ENCODE measurements around the gene PRRG1.
"Not testable (repeated sequence)": the region's sequence is repeated elsewhere in the genome, so short reads cannot be mapped to it uniquely, and the experiment has no call there.

Gene PRRG1

DNA sequence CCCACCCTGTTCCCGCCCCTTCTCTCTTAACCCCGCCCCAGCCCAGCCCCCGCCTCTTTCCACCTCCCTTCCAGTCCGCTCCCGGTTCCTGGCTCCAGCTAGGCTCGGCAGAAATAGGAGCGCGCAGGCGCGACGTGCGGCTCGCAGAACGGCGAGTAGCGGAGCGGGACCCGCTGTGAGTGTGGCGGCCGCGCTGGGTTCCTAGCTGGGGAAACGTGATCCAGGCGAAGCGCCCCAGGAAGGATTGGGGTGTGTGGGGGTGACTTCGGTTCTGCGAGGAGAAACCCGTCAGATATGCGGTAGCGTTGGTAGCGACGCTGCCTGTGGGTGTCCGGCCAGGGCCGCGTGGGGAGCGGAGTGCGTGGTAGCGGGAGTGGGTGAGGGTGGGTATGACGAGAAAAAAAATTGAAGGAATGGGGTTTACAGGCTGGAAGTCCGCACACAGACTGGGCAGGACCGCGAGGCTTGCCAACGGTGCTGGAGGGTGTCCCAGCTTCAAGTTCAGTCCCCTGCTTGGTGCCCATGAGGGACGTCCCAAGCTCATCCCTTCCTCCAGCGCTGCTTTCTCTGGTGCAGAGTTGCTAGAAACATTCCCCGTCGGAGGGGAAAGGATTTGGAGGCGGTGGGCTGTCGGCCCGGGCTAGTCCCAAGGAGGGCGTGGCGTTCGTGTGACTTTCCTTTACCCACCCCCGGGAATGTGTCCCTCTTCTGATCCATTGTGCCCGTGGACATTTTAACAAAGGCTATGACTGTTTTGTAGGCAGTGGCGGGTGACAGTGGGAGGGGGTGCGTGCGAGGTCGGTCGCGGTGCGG is at the start of gene PRRG1:
Gene PRRG1, plus strand, starts transcription at position 144 of the 813 bp plus-strand sequence. CDS start 56,886 bp downstream, outside the sequence.
- no peak for DNase-seq (ENCODE audit: low read depth)

DNA sequence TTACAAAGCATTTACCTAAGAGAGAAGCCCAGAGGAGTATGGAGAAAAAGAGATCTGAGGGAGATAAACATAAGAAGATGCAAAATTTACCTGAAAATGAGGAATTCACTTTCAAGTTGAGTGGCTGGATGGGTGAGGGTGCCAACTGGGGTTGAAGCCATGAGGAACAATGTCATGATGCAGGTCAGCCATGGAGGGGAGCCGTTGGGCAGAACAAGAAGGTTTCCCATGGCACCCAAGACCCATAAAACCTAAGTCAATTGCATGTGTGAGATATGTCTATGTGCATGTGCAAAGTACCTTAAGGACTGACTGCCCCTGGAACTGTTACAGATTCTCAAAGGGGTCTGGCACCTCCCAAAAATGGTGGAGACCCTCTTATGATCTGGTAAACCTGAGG is 46.6 kb upstream of the PRRG1 start:
- DNase-seq (ENCODE audit: low read depth) = no peak

DNA sequence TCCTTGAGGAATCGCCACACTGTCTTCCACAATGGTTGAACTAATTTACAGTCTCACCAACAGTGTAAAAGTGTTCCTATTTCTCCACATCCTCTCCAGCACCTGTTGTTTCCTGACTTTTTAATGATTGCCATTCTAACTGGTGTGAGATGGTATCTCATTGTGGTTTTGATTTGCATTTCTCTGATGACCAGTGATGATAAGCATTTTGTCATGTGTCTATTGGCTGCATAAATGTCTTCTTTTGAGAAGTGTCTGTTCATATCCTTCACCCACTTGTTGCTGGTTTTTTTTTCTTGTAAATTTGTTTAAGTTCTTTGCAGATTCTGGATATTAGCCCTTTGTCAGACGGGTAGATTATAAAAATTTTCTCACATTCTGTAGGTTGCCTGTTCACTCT is 43.9 kb upstream of the PRRG1 start:
- not testable (repeated sequence) for DNase-seq (ENCODE audit: low read depth)

DNA sequence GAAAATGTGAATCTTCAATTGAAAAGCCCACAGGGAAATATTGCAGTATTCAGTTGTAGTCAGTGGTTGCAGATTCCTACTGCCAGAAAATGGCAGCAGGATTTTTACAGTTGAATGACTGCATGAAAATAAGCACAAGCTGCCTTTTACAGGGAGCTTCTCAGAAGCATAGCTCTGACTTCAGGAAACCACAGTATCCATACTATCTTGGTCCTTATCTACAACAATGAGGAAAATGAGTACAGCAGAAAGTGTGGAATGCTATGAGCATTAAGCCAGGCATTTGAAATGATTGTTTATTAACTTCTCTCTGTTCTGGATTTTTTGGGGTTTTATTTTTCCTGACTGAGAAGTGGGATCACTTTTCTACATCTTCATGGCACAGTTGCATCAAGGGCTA is 34.6 kb upstream of the PRRG1 start:
- no peak for DNase-seq (ENCODE audit: low read depth)

DNA sequence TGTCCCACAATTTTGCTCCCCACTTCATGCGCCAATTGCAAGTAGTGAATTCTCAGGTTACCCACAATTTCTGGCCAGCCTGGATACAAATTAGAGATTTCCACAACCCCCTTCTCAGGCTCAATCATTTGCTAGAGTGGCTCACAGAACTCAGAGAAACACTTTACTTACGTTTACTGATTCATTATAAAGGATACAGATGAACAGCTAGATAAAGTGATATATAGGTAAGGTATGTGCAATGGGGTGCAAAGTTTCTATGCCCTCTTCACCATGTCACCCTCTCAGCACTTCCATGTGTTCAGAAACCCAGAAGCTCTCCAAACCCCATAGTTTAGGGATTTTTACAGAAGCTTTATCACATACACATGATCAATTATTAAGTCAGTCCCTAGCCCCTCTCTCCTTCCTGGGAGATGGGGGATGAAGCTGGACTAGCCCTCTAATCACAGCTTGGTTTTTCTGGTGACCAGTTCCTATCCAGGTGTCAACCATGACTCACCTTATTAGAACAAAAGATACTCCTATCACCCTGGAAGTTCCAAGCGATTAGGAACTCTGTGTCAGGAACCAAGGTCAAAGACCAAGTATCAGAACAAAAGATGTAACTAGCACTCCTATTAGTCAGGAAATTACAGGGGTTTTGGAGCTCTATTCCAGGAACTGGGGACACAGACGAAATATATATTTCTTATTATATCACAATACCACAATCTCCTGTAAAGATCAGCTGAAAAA is 33.5 kb upstream of the PRRG1 start:
- DNase-seq (ENCODE audit: low read depth) = no peak

DNA sequence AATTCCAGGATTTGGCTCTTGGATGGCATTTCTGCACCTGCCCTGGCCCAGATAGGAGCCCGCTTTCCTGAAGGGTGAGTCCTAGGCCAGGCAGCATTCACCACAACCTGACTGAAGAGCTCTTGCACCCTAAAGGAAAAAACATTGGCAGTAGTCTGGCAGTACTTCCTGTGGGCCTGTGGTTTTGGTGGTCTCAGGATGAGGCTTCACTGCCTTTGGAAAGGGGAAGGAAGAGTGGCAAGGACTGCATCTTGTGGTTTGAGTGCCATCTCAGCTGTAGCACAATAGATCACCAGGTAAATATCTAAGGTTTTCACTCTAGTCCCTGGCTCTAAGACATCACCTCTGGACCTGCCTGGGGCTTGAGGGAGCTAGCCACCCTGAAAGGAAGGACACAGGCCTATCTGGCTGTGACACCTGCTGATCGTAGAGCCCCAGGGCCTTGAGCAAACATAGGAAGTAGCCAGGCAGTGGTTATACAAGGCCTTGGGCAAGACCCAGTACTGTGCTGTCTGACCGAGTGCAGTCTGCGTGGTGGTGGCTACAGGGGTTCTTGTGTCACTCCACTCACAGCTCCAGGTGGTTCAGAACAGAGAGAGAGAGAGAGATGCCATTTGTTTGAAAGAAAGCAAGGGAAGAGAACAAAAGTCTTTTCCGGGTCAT is 28.5 kb upstream of the PRRG1 start:
- no peak for DNase-seq (ENCODE audit: low read depth)

DNA sequence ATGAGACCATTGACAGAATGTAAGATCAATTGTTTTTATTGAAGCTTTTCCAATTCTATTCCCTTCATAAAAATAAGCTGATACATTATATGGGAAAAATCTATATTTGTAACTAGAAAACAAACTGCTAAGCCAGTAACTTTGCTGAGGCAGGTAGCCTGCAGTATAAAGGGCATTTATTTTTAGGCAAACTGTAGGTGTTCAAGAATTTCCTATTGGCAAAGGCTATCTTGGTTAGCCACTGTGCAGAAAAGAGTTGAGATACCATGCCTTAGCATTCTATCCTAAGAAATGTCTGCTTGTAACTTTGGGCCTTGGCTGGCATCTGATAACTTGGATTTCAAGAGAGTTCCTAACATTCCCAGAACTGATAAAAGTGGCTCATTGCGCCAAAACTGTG is 18.5 kb upstream of the PRRG1 start:
- no peak for DNase-seq (ENCODE audit: low read depth)

DNA sequence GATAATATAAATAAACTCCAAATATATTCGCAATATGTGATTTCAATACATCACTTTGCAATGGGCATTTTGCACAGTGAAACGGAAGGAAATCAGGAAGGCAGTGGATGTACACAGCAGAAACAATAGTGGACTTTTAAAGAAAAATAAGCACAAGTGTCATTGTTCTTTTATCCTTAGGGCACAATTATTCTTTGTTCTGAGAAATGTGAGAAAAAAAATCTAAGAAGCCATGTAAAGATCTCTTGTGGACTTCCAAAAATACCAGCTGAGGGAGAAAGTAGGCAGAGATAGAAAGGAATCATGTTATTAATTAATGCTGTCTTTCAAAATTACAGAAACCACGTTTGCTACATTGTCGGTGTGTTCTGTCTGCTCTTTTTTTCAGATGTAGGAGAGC is 17.6 kb upstream of the PRRG1 start:
- DNase-seq (ENCODE audit: low read depth) = no peak

DNA sequence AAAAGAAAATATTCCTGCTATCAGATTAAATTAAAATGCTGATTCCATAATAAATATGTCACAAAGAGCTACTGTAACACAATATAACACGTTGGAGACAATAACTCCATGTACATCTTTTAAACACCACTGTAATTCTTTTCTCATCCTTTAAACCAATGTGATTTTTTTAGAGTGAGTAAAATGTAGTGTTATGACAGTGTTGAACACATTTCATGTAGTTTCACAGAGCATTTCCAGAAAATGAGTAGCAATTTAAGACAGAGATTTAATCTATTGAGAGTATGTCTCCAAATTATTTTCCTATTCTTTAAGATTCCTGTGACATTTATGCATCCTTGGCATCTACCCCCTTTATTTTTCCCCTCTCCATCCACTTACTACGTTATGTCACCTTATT is 17.1 kb upstream of the PRRG1 start:
- DNase-seq (ENCODE audit: low read depth) = no peak

DNA sequence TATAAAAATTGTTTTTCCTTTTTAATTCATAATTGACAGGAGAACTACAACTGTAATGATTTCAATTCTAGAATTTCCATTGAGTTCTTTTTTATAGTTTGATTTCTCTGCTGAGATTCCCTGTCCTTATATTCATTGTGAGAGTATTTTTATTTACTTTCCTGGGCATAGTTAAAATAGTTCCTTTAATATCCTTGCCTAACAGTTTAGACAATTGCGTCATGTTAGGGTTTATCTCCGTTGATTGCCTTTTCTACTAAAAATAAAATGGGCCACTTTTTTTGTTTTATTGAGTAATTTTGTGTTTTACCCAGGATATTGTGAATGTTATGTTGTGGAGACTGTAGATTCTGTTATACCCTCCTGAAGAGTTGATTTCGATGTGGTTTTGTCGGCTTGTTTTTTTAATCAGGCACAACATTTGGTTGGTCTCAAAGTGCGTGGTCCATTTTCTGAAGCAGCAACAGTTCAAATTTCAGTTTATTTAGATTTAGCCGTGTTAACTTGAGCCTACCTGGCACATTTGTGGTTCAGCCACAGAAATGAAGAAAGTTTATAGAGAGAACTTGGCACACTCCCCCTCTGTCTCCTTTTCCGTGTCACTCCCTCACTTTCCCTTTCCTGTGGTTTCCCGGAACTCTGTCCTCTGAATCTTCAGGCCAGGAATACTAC is 16.0 kb upstream of the PRRG1 start:
- no peak for DNase-seq (ENCODE audit: low read depth)

DNA sequence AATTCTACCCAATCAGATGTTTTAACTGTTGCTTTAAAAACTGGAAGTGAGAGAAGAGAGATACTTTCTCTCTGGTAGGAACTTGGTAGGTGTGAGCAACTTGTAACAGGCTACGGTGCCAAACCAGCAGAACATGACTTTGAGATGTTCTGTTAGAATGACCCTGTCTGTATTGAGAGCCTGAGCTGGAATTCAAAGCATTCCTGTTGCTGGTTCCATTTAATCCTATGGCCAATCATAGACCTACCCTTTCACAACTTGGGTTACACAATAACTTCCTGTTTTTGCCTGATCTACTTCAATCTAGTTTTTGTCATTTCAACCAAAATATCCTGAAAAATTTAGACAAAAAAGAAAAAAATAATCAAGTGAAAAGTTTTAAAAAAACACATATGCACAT is 1.7 kb upstream of the PRRG1 start:
- DNase-seq (ENCODE audit: low read depth) = no peak

DNA sequence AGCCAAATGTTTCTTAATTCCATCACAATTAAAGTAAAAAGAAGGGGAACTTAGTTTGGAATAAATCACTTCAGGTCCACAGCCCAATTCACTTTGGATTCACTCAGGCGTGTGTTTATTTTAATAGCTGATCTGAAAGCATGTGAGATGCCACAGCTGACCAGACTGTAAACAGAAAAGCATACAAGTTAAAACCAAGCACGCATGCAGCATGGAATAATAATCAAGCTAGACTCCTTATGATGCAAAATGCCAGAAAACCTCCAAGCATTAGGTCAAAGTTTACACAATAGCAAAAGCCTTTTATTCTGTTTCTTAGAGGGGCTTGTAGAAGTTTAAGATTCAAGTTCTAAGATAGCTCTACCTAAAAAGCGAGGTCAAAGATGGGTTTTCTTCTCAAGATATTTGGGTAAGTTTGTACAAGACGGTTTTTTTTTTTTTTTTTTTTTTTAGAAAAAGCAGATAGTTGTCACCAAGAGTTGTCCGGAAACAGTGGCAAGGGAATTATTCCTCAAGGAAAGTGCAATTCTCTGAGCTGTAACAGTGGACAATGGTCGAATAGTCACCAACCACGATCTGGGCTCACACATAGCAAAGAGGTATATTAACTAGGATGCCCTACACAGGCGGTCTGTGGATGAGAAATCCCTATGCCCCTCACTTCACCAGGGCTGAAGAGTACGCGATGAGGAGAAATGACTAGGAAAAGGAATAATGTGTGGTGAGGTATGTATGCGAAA is 763 bp upstream of the PRRG1 start:
- DNase-seq (ENCODE audit: low read depth) = no peak

DNA sequence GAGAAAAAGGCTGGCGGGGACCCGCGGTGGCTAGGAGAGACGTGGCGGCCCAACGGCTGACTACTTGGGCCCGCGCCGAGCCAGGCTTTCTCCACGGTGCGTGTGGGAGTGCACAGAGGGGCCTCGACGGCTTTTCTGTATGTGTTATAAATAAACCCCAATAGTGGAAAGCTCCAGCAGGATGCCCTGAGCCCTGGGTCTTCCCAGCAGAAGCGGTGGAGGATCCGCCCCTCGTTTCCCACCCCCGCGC is 268 bp upstream of the PRRG1 start:
- DNase-seq (ENCODE audit: low read depth) = no peak

DNA sequence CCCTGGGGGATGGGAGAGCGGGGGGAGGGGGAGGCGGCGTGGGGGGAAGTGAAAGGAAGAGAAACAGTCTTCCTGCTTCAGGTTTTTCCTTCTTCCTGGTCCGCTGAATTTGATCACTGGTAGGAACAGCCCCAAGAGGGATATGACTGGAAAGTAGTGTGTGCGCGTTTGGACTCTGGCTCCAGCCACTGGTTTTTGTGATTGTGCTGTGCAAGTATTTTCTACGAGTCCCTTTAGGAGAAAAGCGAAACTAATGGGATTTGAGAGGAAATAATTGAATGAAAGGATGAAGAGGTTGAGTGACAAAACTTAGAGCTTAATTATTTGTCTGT is 836 bp downstream of the PRRG1 start:
- DNase-seq (ENCODE audit: low read depth) = no peak

DNA sequence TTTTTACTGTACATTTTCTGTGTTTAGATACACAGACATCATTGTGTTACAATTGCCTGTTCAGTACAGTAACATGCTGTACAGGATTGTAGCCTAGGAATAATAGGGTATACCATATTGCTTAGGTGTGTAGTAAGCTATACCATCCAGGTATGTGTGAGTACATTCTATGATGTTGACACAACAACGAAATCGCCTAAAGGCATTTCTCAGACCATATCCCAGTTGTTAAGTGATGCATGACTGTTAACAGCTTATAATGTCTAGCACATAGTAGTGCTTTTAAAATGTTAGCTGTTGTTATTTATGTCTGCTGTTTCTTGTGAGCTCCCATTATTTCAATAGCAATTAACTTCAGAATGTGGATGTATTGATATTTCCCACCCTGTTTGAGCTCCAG is 4.5 kb downstream of the PRRG1 start:
- DNase-seq (ENCODE audit: low read depth) = no peak

DNA sequence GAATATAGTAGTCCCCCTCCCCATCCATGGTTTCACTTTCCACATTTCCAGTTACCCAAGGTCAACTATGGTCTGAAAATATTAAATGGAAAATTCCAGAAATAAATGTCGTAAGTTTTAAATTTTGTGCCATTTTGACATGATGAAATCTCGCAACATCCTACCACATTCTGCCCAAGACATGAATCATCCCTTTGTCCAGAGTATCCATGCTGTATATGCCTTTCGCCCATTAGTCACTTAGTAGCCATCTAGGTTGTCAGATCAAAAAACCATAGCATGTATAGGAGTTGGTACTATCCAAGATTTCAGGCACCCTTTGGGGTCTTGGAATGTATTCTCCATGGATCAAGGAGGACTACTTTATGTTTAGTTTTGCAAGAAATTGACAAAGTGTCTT is 8.3 kb downstream of the PRRG1 start:
- DNase-seq (ENCODE audit: low read depth) = no peak

DNA sequence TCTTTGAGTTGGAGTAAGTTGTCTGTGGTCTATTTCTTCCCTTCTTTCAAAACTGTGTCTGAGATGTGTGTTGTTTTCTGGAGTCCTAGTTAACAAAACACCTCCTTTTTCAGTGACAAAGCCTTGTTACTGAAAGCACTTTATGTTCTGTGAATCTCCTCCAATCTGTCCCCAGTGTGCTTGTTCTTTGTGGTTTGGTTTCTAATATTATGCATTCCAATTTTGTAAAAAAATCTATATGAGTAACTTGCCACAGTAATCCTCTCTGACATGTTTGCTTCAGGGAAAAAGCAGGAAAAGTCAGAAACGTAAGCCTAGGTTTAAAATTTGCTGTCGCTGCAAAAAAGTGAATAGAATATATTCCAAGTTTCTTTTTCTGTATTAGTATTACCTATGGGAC is 12.4 kb downstream of the PRRG1 start:
- DNase-seq (ENCODE audit: low read depth) = no peak

DNA sequence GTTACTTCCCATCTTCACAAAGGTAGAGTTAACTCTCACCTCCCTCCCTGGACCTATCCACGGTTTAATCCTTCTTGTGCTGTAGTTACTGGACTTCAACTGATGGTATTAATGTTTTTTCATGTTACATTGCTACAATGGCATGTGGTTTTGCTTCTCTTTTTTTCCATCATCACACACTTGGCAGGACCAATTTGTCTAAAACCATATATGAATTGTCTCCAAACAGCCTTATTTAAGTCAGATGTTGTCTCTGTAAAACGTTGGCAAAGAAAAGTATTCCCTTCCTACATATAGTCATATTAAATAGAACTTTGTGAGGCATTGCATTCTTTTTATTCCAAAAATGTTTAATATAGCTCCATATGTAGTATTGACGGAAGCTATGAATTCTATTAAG is 15.5 kb downstream of the PRRG1 start:
- no peak for DNase-seq (ENCODE audit: low read depth)

DNA sequence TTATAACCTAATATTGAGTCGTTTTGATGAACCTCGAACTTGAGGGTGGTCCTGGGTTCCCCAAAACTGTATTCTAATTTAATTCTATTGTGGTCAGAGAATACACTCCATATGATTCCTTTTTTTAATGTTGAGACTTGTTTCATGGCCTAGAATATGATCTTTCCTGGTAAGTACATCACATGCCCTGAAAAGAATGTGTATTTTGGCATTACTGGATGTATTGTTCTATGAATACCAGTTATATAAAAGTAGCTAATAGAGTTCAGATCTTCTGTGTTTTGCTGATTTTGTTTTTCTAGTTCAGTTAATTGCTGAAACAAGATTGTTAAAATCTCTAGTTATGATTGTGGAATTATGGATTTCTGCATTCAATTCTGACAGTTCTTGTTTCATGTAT is 18.8 kb downstream of the PRRG1 start:
- no peak for DNase-seq (ENCODE audit: low read depth)

DNA sequence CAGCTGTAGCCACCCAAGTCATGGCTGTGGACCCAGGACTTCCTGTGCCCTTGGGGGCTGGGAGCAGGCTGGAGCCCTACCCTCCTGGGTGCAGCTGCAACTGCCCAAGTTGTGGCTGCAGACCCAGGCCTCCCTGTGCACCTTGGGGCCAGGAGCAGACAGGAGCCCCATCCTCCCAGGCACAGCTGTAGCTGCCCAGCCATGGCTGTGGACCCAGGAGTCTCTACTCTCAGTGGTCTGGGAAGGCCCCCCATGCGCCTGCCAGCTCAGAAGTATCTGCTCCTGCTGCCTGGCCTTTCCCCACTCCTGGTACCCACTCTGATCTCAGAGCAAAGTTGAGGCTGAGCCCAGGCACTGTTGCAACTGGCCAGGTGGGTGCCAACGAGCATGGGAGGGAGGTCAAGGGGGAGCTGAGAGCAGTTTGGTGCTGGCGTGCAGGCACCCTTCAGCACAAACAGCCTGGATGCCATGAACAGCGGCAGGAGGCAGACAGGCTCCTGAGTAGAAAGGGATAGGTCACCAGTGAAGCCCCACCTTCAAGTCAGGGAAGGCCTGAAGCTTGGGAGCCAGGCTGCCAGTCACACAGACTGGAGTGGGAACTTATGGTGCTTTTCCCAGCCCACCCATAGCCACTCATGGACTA is 21.5 kb downstream of the PRRG1 start:
- DNase-seq (ENCODE audit: low read depth) = no peak

DNA sequence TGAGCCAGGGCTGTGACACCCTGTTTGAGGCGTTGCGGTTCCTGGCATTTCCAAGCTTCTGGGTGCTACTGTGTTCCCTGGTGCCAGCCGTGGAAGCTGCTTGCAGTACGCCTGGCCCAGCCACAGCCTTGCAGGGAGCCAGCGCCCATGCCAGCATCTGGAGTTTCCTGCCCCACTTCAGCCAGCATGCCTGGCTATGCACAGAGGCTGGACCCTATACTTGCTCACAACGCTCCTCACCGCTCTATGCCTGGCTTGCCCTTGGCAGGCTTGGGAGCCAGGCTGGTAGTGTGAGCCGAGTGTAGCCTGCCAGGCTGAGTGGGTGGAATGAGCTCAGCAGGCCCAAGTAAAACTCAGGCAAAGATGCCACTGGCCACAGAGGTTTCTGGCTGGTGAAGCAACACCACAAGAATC is 22.4 kb downstream of the PRRG1 start:
- DNase-seq (ENCODE audit: low read depth) = no peak

DNA sequence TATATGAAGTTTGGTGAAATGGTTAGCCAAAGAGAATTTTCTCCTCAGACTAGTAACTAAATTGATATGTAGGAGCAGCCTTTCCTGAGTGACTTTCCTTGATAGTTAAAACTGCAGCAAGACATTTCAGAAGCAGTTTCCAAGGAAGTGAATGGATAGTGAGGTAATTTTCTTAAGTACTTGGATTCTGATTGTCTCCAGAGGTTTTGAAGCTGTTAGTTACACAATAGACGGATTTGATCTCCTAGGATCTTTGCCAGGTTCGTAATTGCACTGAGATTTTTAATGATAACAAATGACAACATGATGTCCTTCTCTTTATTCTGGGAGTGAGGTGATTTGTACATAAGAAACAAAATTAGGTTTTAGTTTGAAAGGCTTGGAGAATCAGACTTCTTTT is 29.2 kb downstream of the PRRG1 start:
- no peak for DNase-seq (ENCODE audit: low read depth)

Measured in activated gamma-delta T cell treated with anti-CD3 and anti-CD28 coated beads, Interleukin-2, amount 50 U/mL, for 16 hours (primary cell).